ENCODE results near the gene COL6A2.

Gene COL6A2

GRCh38 chr21:46142582-46143473, 44.9 kb downstream of the COL6A2 start:
- no peak for DNase-seq (ENCODE audit: low read depth)

GRCh38 chr21:46144464-46145070, 46.7 kb downstream of the COL6A2 start:
- no peak for DNase-seq (ENCODE audit: low read depth)

GRCh38 chr21:46145159-46145839, 47.4 kb downstream of the COL6A2 start:
- DNase-seq (ENCODE audit: low read depth), result no peak

- no peak for DNase-seq (ENCODE audit: low read depth)
Observed at GRCh38 chr21:46145840-46146691, 48.2 kb downstream of the COL6A2 start.

GRCh38 chr21:46146856-46147255, 48.9 kb downstream of the COL6A2 start:
- DNase-seq (ENCODE audit: low read depth), result no peak

GRCh38 chr21:46147429-46147828, 49.5 kb downstream of the COL6A2 start:
- peak; percentile 26 for DNase-seq (ENCODE audit: low read depth)

- DNase-seq (ENCODE audit: low read depth), result no peak
Observed at GRCh38 chr21:46148106-46148505, 50.2 kb downstream of the COL6A2 start.

- no peak for DNase-seq (ENCODE audit: low read depth)
Observed at GRCh38 chr21:46149205-46149901, 51.4 kb downstream of the COL6A2 start.

GRCh38 chr21:46150073-46150472, 52.2 kb downstream of the COL6A2 start:
- DNase-seq (ENCODE audit: low read depth), result no peak

GRCh38 chr21:46150491-46151121, 52.7 kb downstream of the COL6A2 start:
- no peak for DNase-seq (ENCODE audit: low read depth)

GRCh38 chr21:46151261-46151988, 53.5 kb downstream of the COL6A2 start:
- no peak for DNase-seq (ENCODE audit: low read depth)

- no peak for DNase-seq (ENCODE audit: low read depth)
Observed at GRCh38 chr21:46151989-46152926, 54.3 kb downstream of the COL6A2 start.

- no peak for DNase-seq (ENCODE audit: low read depth)
Observed at GRCh38 chr21:46152927-46153246, 55.0 kb downstream of the COL6A2 start.

- peak; percentile 20 for DNase-seq (ENCODE audit: low read depth)
Observed at GRCh38 chr21:46153247-46154154, 55.6 kb downstream of the COL6A2 start.

GRCh38 chr21:46154155-46154954, 56.4 kb downstream of the COL6A2 start:
- no peak for DNase-seq (ENCODE audit: low read depth)

GRCh38 chr21:46154955-46155513, 57.1 kb downstream of the COL6A2 start:
- no peak for DNase-seq (ENCODE audit: low read depth)

All from T follicular helper cell (primary cell).